Adrenal gland (tissue), 12 donors: ENCODE measurements around the gene CNTNAP2. TPM values are rescaled to one million over a fixed set of nuclear protein-coding genes. Genes with fewer than 3 reads are reported as not detected.

Source experiments
- DNase-seq, 7 donors: peaks; one replicate each; pipeline ENCODE4 v3.0.0-alpha.2; 2019 to 2020
- H3K27ac ChIP-seq, 5 donors: fragments of 200-600 bp; sonication (generic) in 4 of 5; 1 replicate in 3 of 5; 2 replicates in 2 of 5; pipeline versions ENCODE4 v1.5.1 to v1.8.0; 2016 to 2020; ENCODE audit warnings: mild to moderate bottlenecking in 1 of 5
- H3K27me3 ChIP-seq: fragments of 200-600 bp; 2 replicates; pipeline ENCODE4 v1.8.0; 2021
- H3K36me3 ChIP-seq, 2 donors: fragments of 200-600 bp; replicated peaks in 1 of 2; 1 replicate in 1 of 2; 2 replicates in 1 of 2; pipeline versions ENCODE4 v1.5.1 to v1.8.0; 2018 to 2022
- H3K4me1 ChIP-seq, 2 donors: fragments of 200-600 bp; replicated peaks in 1 of 2; 1 replicate in 1 of 2; 2 replicates in 1 of 2; pipeline versions ENCODE4 v1.5.1 to v1.8.0; 2018 to 2021
- H3K4me3 ChIP-seq, 4 donors: fragments of 200-600 bp; sonication (generic) in 3 of 4; one replicate each; pipeline ENCODE4 v1.5.1; 2016 to 2018
- H3K9me3 ChIP-seq, 3 donors: fragments of 200-600 bp; sonication (generic) in 1 of 3; replicated peaks in 1 of 3; 1 replicate in 2 of 3; 2 replicates in 1 of 3; pipeline versions ENCODE4 v1.5.1 to v1.8.0; 2016 to 2021
- POLR2A ChIP-seq, 2 donors: fragments of 450-650 bp; IDR thresholded peaks; one replicate each; pipeline ENCODE4 v1.6.1; 2017; ENCODE audit warnings: antibody characterized with exemption in 2 of 2, mild to moderate bottlenecking in 2 of 2, moderate library complexity in 1 of 2
- WGBS, 4 donors: extraction: QIAGEN DNeasy Blood & Tissue Kit in 2 of 4; methylation state at CpG; one replicate each; pipeline versions ENCODE4 v1.1.5 to v1.1.7; 2013 to 2017; 5-methylcytosine and 5-hydroxymethylcytosine counted together
- intact Hi-C, 2 donors: fragments of 100-400 bp; cut with DNase I; formaldehyde crosslinking; loops; one replicate each; pipeline versions ENCODE4 v1.14.1 to v1.15.0; 2022 to 2023
- polyA plus RNA-seq, 3 donors: library from polyadenylated mRNA; stranded (reverse); fragments of 200-250 nt in 2 of 3; fragments of 350-450 nt in 1 of 3; fragmentation: Illumina TruSeq in 1 of 3; extraction: RNeasy Lipid Tissue Mini Kit (QIAGEN cat#74804) in 1 of 3; gene quantifications; one replicate each; pipeline ENCODE4 v1.2.3, GENCODE V29; 2013 to 2014
- total RNA-seq, 9 donors: library from RNA; depleted of rRNA in 4 of 9; stranded (reverse); fragments of >200 nt in 4 of 9; fragments of 120-200 nt in 1 of 9; fragmentation: NEBNext Ultra II Directional in 1 of 9; extraction: Animal tissue kit (Norgen Biotek cat#: 25700) in 1 of 9; gene quantifications; one replicate each; pipeline versions ENCODE4 v1.1.0 to v1.2.4, GENCODE V29; 2013 to 2023
- TF ChIP-seq, protein P1 (sequence below), 6 experiments: fragments of 450-650 bp in 4 of 6; fragments of 200-600 bp in 2 of 6; sonication (generic) in 1 of 6; IDR thresholded peaks; 1 replicate in 5 of 6; 2 replicates in 1 of 6; pipeline versions ENCODE4 v1.5.1 to v1.8.0; 2016 to 2021; ENCODE audit warnings: antibody characterized with exemption in 6 of 6, mild to moderate bottlenecking in 2 of 6, moderate library complexity in 1 of 6
- donor health status: healthy with polysubstance abuse.
- donor health status: Bipolar disorder and iron deficiency.
- donor health status: DM: yes; HTN: yes; CAD: no.
- donor health status: DM: no; HTN: no; CAD: no.
- donor health status: DM: no; HTN: no; CAD: no.
- donor health status: DM: yes; HTN: yes; CAD: no.

Gene CNTNAP2
- total and polyA plus RNA-seq, 12 donors = 0.14 to 6.3 (median 1.8) TPM; not detected in 2

DNA sequence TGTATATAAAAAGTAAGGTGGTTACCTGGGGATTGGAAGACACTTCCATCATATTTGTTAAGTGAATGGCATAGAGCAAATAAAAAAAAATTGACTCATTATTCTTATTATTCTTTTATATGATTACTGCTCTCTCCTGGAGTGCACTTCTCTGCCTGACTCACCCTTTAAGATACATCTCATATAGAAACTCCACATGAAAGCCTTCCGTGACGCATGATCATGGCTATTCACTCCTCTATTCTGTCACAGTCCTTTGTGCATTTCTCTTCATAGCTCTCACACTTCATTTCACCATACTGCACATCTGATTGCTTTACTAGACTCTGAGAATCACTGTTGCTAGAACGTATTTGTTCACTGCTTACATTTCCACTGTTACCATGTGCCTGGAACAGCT is 597.3 kb downstream of the CNTNAP2 start:
- Histone ChIP-seq H3K4me1 (no peaks in the 10 kb centered on the region), H3K27ac (no peak overlapping the region), H3K27me3 (no peaks in the 10 kb centered on the region), H3K4me3 (no peak overlapping the region), H3K9me3 (no peaks in the 10 kb centered on the region), H3K36me3 (no peaks in the 10 kb centered on the region)
- intact Hi-C loops = no loop called here
- WGBS, 4 donors = 80 to 89% (median 85%) methylated on average over 3 of the region's 3 CpGs
- no peak for DNase-seq
- no peak for TF ChIP-seq POLR2A (IDR thresholded peaks at IDR 0.05)
- TF ChIP-seq, protein P1, sequence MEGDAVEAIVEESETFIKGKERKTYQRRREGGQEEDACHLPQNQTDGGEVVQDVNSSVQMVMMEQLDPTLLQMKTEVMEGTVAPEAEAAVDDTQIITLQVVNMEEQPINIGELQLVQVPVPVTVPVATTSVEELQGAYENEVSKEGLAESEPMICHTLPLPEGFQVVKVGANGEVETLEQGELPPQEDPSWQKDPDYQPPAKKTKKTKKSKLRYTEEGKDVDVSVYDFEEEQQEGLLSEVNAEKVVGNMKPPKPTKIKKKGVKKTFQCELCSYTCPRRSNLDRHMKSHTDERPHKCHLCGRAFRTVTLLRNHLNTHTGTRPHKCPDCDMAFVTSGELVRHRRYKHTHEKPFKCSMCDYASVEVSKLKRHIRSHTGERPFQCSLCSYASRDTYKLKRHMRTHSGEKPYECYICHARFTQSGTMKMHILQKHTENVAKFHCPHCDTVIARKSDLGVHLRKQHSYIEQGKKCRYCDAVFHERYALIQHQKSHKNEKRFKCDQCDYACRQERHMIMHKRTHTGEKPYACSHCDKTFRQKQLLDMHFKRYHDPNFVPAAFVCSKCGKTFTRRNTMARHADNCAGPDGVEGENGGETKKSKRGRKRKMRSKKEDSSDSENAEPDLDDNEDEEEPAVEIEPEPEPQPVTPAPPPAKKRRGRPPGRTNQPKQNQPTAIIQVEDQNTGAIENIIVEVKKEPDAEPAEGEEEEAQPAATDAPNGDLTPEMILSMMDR (IDR thresholded peaks at IDR 0.05) = no peak

GRCh38 chr7:146720195-146720594 is 603.6 kb downstream of the CNTNAP2 start:
- no peaks in the 10 kb centered on the region for H3K9me3 ChIP-seq
- no peak for DNase-seq
- no peaks in the 10 kb centered on the region for H3K36me3 ChIP-seq
- no peaks in the 10 kb centered on the region for H3K4me1 ChIP-seq
- no peak for TF ChIP-seq POLR2A (IDR thresholded peaks at IDR 0.05)
- TF ChIP-seq, protein P1 (IDR thresholded peaks at IDR 0.05) = no peak
- intact Hi-C loops = no loop called here
- no peak overlapping the region for H3K4me3 ChIP-seq
- no peak overlapping the region for H3K27ac ChIP-seq
- WGBS, 4 donors = 58 to 75% (median 66%) methylated on average over 2 of the region's 2 CpGs
- H3K27me3 ChIP-seq = no peaks in the 10 kb centered on the region

DNA sequence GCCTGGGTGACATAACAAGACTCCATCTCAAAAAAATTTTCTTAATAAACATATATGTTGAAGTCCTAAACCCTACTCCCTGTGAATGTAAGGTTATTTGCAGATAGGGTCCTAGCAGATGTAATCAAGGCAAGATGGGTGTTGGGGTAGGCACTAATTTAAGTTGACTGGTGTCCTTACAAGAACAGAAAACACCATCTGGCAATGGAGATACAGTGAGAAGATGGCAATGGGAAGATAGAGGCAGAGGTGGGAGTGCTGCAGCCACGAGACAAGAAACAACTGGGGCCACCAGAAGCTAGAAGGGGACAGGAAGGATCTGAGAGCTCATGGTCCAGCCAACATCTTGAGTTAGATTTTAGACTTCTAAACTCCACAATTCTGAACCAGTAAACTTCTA is 606.4 kb downstream of the CNTNAP2 start:
- Histone ChIP-seq H3K27ac (no peak overlapping the region), H3K36me3 (no peaks in the 10 kb centered on the region), H3K27me3 (no peaks in the 10 kb centered on the region), H3K4me1 (no peaks in the 10 kb centered on the region), H3K9me3 (no peaks in the 10 kb centered on the region), H3K4me3 (no peak overlapping the region)
- no peak for DNase-seq
- TF ChIP-seq, protein P1 (IDR thresholded peaks at IDR 0.05) = no peak
- TF ChIP-seq POLR2A (IDR thresholded peaks at IDR 0.05) = no peak
- intact Hi-C loops = no loop called here
- 47 to 74% (median 56%) methylated on average over 1 of the region's 1 CpG for whole genome bisulfite sequencing, 4 donors

GRCh38 chr7:146725520-146725919 is 608.9 kb downstream of the CNTNAP2 start:
- H3K27me3 ChIP-seq = no peaks in the 10 kb centered on the region
- no peak for DNase-seq
- intact Hi-C loops = no loop called here
- H3K4me1 ChIP-seq = no peaks in the 10 kb centered on the region
- H3K4me3 ChIP-seq = no peak overlapping the region
- WGBS, 4 donors = 57 to 64% (median 59%) methylated on average over 3 of the region's 3 CpGs
- H3K27ac ChIP-seq = no peak overlapping the region
- TF ChIP-seq, protein P1 (IDR thresholded peaks at IDR 0.05) = no peak
- TF ChIP-seq POLR2A (IDR thresholded peaks at IDR 0.05) = no peak
- no peaks in the 10 kb centered on the region for H3K9me3 ChIP-seq
- no peaks in the 10 kb centered on the region for H3K36me3 ChIP-seq
